NCI-H524 treated with DMSO at 0.1 percent for 48 hours (cell line): ENCODE results near the gene MACROD2.

Experiments
- DNase-seq: peaks from one replicate; lab custom pipeline; 2025; lab: John Stamatoyannopoulos, UW

Gene MACROD2

GRCh38 chr20:15542655-15543054 lies 1547.3 kb downstream of the MACROD2 start:
- DNase-seq: no peak

GRCh38 chr20:15544742-15545141 lies 1549.4 kb downstream of the MACROD2 start:
- DNase-seq: no peak

- no peak for DNase-seq
These were observed 1551.3 kb downstream of the MACROD2 start for GRCh38 chr20:15546525-15547023.

- peak; percentile 100 for DNase-seq
These were observed 1551.8 kb downstream of the MACROD2 start for GRCh38 chr20:15547119-15547518.

GRCh38 chr20:15550116-15550870 lies 1555.0 kb downstream of the MACROD2 start:
- DNase-seq: no peak

- DNase-seq: peak; percentile 94
These were observed 1560.6 kb downstream of the MACROD2 start for GRCh38 chr20:15555913-15556312.

GRCh38 chr20:15556869-15557268 lies 1561.6 kb downstream of the MACROD2 start:
- no peak for DNase-seq

GRCh38 chr20:15561070-15561569 lies 1565.8 kb downstream of the MACROD2 start:
- DNase-seq: no peak

- no peak for DNase-seq
These were observed 1566.5 kb downstream of the MACROD2 start for GRCh38 chr20:15561707-15562404.

GRCh38 chr20:15563836-15564235 lies 1568.5 kb downstream of the MACROD2 start:
- no peak for DNase-seq

GRCh38 chr20:15564981-15565380 lies 1569.7 kb downstream of the MACROD2 start:
- no peak for DNase-seq

GRCh38 chr20:15565786-15566185 lies 1570.5 kb downstream of the MACROD2 start:
- DNase-seq: no peak

GRCh38 chr20:15567219-15567618 lies 1571.9 kb downstream of the MACROD2 start:
- no peak for DNase-seq

GRCh38 chr20:15570156-15570555 lies 1574.8 kb downstream of the MACROD2 start:
- DNase-seq: no peak

- no peak for DNase-seq
These were observed 1575.7 kb downstream of the MACROD2 start for GRCh38 chr20:15571056-15571455.

- no peak for DNase-seq
These were observed 1579.9 kb downstream of the MACROD2 start for GRCh38 chr20:15575255-15575654.

- no peak for DNase-seq
These were observed 1581.1 kb downstream of the MACROD2 start for GRCh38 chr20:15576411-15576810.

GRCh38 chr20:15578113-15578512 lies 1582.8 kb downstream of the MACROD2 start:
- DNase-seq: no peak

- DNase-seq: no peak
These were observed 1584.4 kb downstream of the MACROD2 start for GRCh38 chr20:15579688-15580087.

- no peak for DNase-seq
These were observed 1586.9 kb downstream of the MACROD2 start for GRCh38 chr20:15582146-15582760.

- no peak for DNase-seq
These were observed 1589.2 kb downstream of the MACROD2 start for GRCh38 chr20:15584507-15584906.

- DNase-seq: no peak
These were observed 1597.8 kb downstream of the MACROD2 start for GRCh38 chr20:15593081-15593480.
